ENCODE measurements around the gene HDAC3. TPM values are rescaled to one million over a fixed set of nuclear protein-coding genes. Genes with fewer than 3 reads are reported as not detected.

HDAC3 gene
- polyA plus RNA-seq, 3 donors = 80.5 to 103 (median 82.3) TPM

- H3K4me1 Mint-ChIP-seq = peaks cover 4% of the 10 kb centered on the region
- Histone ChIP-seq H3K79me2 (ENCODE audit: insufficient read depth, low read length) (no peaks in the 10 kb centered on the region), H3K9ac (ENCODE audit: insufficient read depth, low read length, poor library complexity, severe bottlenecking) (no peak overlapping the region), H3K36me3 (replicated peaks in 1 of 2; ENCODE audit: control insufficient read depth in 1 of 2, insufficient read depth in 2 of 2, low read length in 2 of 2) (peaks cover 34 to 55% of the 10 kb centered on the region in 2 donors), H3K9me3 (replicated peaks in 1 of 2; ENCODE audit: control insufficient read depth in 1 of 2, insufficient read depth in 1 of 2, low read length in 2 of 2) (no peaks in the 10 kb centered on the region), H3K27me3 (ENCODE audit: control insufficient read depth in 2 of 2, insufficient read depth in 2 of 2, low read length in 2 of 2) (no peaks in the 10 kb centered on the region), H3K4me2 (replicated peaks; ENCODE audit: extremely low read depth, low read length, poor library complexity, severe bottlenecking) (no peak overlapping the region), H2AFZ (ENCODE audit: insufficient read depth, low read depth, low read length, poor library complexity, severe bottlenecking) (no peak overlapping the region), H4K20me1 (ENCODE audit: insufficient read depth, low read length) (peaks cover 6% of the 10 kb centered on the region), H3K4me3 (replicated peaks in 1 of 3; ENCODE audit: low read depth in 2 of 3, low read length in 3 of 3) (no peak overlapping the region), H3K4me1 (ENCODE audit: control insufficient read depth in 1 of 2, insufficient read depth in 2 of 2, low read length in 2 of 2) (peaks cover 5 to 6% of the 10 kb centered on the region in 2 donors), H3K27ac (ENCODE audit: low read depth in 1 of 2, low read length in 2 of 2) (no peak overlapping the region)
- WGBS (ENCODE audit: insufficient coverage) = 100% methylated on average over 2 of the region's 8 CpGs
- peaks cover 0 to 2% (median 0%) of the 10 kb centered on the region in 3 donors for H3K27me3 Mint-ChIP-seq (ENCODE audit: low read depth in 3 of 3)
- intact Hi-C loops (cut with micrococcal nuclease) = loop anchor here in 1 of 2 donors (10.0 kb wide), 1 partner anchor 151 kb away; no protein-coding TSS in a partner anchor
- H3K4me3 Mint-ChIP-seq = no peak overlapping the region
- H3K36me3 Mint-ChIP-seq = peaks cover 47 to 50% of the 10 kb centered on the region in 2 donors
- no peak overlapping the region for H3K27ac Mint-ChIP-seq
- peaks cover 0 to 3% (median 0%) of the 10 kb centered on the region in 7 donors for H3K9me3 Mint-ChIP-seq
- TF ChIP-seq CTCF (IDR thresholded peaks at IDR 0.05) = no peak
- no peak for DNase-seq
Measured at GRCh38 chr5:141663506-141663905, 26.9 kb upstream of the HDAC3 start.

- Histone ChIP-seq H4K20me1 (ENCODE audit: insufficient read depth, low read length) (peaks cover 6% of the 10 kb centered on the region), H3K27ac (ENCODE audit: low read depth in 1 of 2, low read length in 2 of 2) (no peak overlapping the region), H3K4me2 (replicated peaks; ENCODE audit: extremely low read depth, low read length, poor library complexity, severe bottlenecking) (no peak overlapping the region), H3K27me3 (ENCODE audit: control insufficient read depth in 2 of 2, insufficient read depth in 2 of 2, low read length in 2 of 2) (no peaks in the 10 kb centered on the region), H3K4me3 (replicated peaks in 1 of 3; ENCODE audit: low read depth in 2 of 3, low read length in 3 of 3) (no peak overlapping the region), H3K9me3 (replicated peaks in 1 of 2; ENCODE audit: control insufficient read depth in 1 of 2, insufficient read depth in 1 of 2, low read length in 2 of 2) (no peaks in the 10 kb centered on the region), H3K36me3 (replicated peaks in 1 of 2; ENCODE audit: control insufficient read depth in 1 of 2, insufficient read depth in 2 of 2, low read length in 2 of 2) (peaks cover 46 to 65% of the 10 kb centered on the region in 2 donors), H3K9ac (ENCODE audit: insufficient read depth, low read length, poor library complexity, severe bottlenecking) (no peak overlapping the region), H3K79me2 (ENCODE audit: insufficient read depth, low read length) (no peaks in the 10 kb centered on the region), H2AFZ (ENCODE audit: insufficient read depth, low read depth, low read length, poor library complexity, severe bottlenecking) (no peak overlapping the region), H3K4me1 (ENCODE audit: control insufficient read depth in 1 of 2, insufficient read depth in 2 of 2, low read length in 2 of 2) (peaks cover 5 to 6% of the 10 kb centered on the region in 2 donors)
- Mint-ChIP-seq H3K4me3 (no peak overlapping the region), H3K27me3 (ENCODE audit: low read depth in 3 of 3) (no peaks in the 10 kb centered on the region), H3K4me1 (peaks cover 4% of the 10 kb centered on the region), H3K9me3 (peaks cover 0 to 3% (median 0%) of the 10 kb centered on the region in 7 donors), H3K27ac (no peak overlapping the region), H3K36me3 (peaks cover 60 to 62% of the 10 kb centered on the region in 2 donors)
- intact Hi-C loops (cut with micrococcal nuclease) = loop anchor here in 1 of 2 donors (10.0 kb wide), 1 partner anchor 153 kb away; no protein-coding TSS in a partner anchor
- WGBS (ENCODE audit: insufficient coverage) = 95% methylated on average over 5 of the region's 17 CpGs
- TF ChIP-seq CTCF (IDR thresholded peaks at IDR 0.05) = no peak
- DNase-seq = no peak
Measured at GRCh38 chr5:141662028-141662427, 25.4 kb upstream of the HDAC3 start.

All from CD14-positive monocyte (primary cell).